A549 (cell line): ENCODE measurements around the gene PLXNC1. TPM values are rescaled to one million over a fixed set of nuclear protein-coding genes. Genes with fewer than 3 reads are reported as not detected.

Source experiments
- ATAC-seq, 2 experiments: fragments of 200-7000 bp in 1 of 2; fragments of >200 bp in 1 of 2; cut with Nextera tagmentation in 1 of 2; cut with Tn5 transposase in 1 of 2; 3 replicates each; pipeline versions ENCODE4 v1.8.0 to v1.9.1; 2018 to 2020; ENCODE audit warnings: mild to moderate bottlenecking in 1 of 2, moderate library complexity in 1 of 2
- CTCF ChIA-PET: fragments of 300-600 bp; sonication (Branson Sonifier 250); formaldehyde crosslinking; extraction: SDS; loops from one replicate; lab custom pipeline; 2021; ENCODE audit warnings: antibody characterized with exemption, inconsistent platforms; lab: Yijun Ruan, JAX
- POLR2A ChIA-PET: fragments of 350-600 bp; formaldehyde crosslinking; extraction: SDS; loops from one replicate; lab custom pipeline; 2021; ENCODE audit warnings: antibody characterized with exemption, inconsistent platforms; lab: Yijun Ruan, JAX
- DNase-seq, 2 experiments: peaks; one replicate each; pipeline versions ENCODE4 v3.0.0 to v3.0.0-alpha.2; 2011 to 2016; ENCODE audit warnings: low read depth in 1 of 2, low spot score in 1 of 2
- FAIRE-seq: peaks from 2 replicates; lab custom pipeline; 2011; peaks lifted over from hg19 to GRCh38; lab: Jason Lieb, UNC
- H3K27ac ChIP-seq, 2 experiments: fragments of >200 bp; sonication (Bioruptor Twin); formaldehyde crosslinking; 3 replicates each; pipeline ENCODE4 v1.5.1; 2016 to 2017
- H3K4me1 ChIP-seq: fragments of >200 bp; sonication (Bioruptor Twin); formaldehyde crosslinking; 3 replicates; pipeline ENCODE4 v1.6.1; 2016
- H3K4me2 ChIP-seq: fragments of >200 bp; sonication (Bioruptor Twin); formaldehyde crosslinking; 3 replicates; pipeline ENCODE4 v1.6.1; 2016
- H3K4me3 ChIP-seq: fragments of >200 bp; sonication (Bioruptor Twin); formaldehyde crosslinking; 3 replicates; pipeline ENCODE4 v1.5.1; 2016
- H3K9me3 ChIP-seq: fragments of >200 bp; sonication (Bioruptor Twin); formaldehyde crosslinking; 3 replicates; pipeline ENCODE4 v1.6.1; 2016
- CBX8 ChIP-seq: fragments of 200-600 bp; sonication (generic); IDR thresholded peaks from 2 replicates; pipeline ENCODE4 v1.6.1; 2016
- CHD2 ChIP-seq: fragments of 150-350 bp; IDR thresholded peaks from 2 replicates; pipeline ENCODE4 v1.6.1; 2014; ENCODE audit warnings: low read length; ENCODE audit not compliant: partially characterized antibody
- CHD4 ChIP-seq: fragments of 200-600 bp; sonication (generic); IDR thresholded peaks from 2 replicates; pipeline ENCODE4 v1.6.1; 2016; ENCODE audit warnings: antibody characterized with exemption, mild to moderate bottlenecking, borderline replicate concordance
- EHMT2 ChIP-seq: fragments of 200-600 bp; sonication (generic); IDR thresholded peaks from 2 replicates; pipeline ENCODE4 v1.6.1; 2016; ENCODE audit warnings: antibody characterized with exemption, low read depth, mild to moderate bottlenecking, moderate library complexity
- FOSL2 ChIP-seq, 2 experiments: fragments of 450-650 bp in 1 of 2; fragments of >200 bp in 1 of 2; sonication (Bioruptor Twin) in 1 of 2; formaldehyde crosslinking; IDR thresholded peaks; 2 replicates each; pipeline versions ENCODE4 v1.5.0 to v1.6.1; 2016 to 2020; ENCODE audit warnings: mild to moderate bottlenecking in 1 of 2, moderate library complexity in 1 of 2
- GATA3 ChIP-seq: IDR thresholded peaks from 2 replicates; pipeline ENCODE4 v1.6.1; 2012; ENCODE audit warnings: borderline replicate concordance
- HDAC2 ChIP-seq: fragments of 200-600 bp; sonication (generic); IDR thresholded peaks from 2 replicates; pipeline ENCODE4 v1.6.1; 2016
- HEYL ChIP-seq: fragments of 250-450 bp; sonication (Bioruptor Pico); IDR thresholded peaks from 2 replicates; pipeline ENCODE4 v1.8.0; 2021; ENCODE audit warnings: mild to moderate bottlenecking, moderate library complexity
- JUN ChIP-seq, 2 experiments: fragments of >200 bp; sonication (Bioruptor Twin); formaldehyde crosslinking; IDR thresholded peaks; 2 replicates in 1 of 2; 3 replicates in 1 of 2; pipeline ENCODE4 v1.6.1; 2016 to 2017
- NPAS2 ChIP-seq: fragments of 250-450 bp; sonication (Bioruptor Pico); IDR thresholded peaks from 2 replicates; pipeline ENCODE4 v1.8.0; 2022; ENCODE audit warnings: mild to moderate bottlenecking, moderate library complexity, borderline replicate concordance
- PHF8 ChIP-seq: fragments of 200-600 bp; sonication (generic); IDR thresholded peaks from 2 replicates; pipeline ENCODE4 v1.6.1; 2016; ENCODE audit warnings: low read depth, mild to moderate bottlenecking, antibody characterized with exemption, moderate library complexity, borderline replicate concordance
- POLR2AphosphoS2 ChIP-seq: conservative IDR thresholded peaks from 2 replicates; pipeline ENCODE4 v1.6.1; 2012; ENCODE audit warnings: low read length, improper control_type of control experiment, inconsistent platforms
- RCOR1 ChIP-seq: fragments of 150-350 bp; IDR thresholded peaks from 2 replicates; pipeline ENCODE4 v1.6.1; 2014; ENCODE audit warnings: antibody characterized with exemption, low read length, low read depth
- RFX5 ChIP-seq: fragments of 450-650 bp; IDR thresholded peaks from 2 replicates; pipeline ENCODE4 v1.7.1; 2014; ENCODE audit warnings: antibody characterized with exemption, mild to moderate bottlenecking, moderate library complexity
- TP53 ChIP-seq: fragments of 250-450 bp; sonication (Bioruptor Pico); IDR thresholded peaks from 2 replicates; pipeline ENCODE4 v1.5.0; 2021; ENCODE audit warnings: mild to moderate bottlenecking, moderate library complexity
- ZFP36 ChIP-seq: fragments of 450-650 bp; IDR thresholded peaks from 2 replicates; pipeline ENCODE4 v1.6.1; 2014; ENCODE audit warnings: borderline replicate concordance; ENCODE audit not compliant: partially characterized antibody
- WGBS: methylation state at CpG from one replicate; pipeline ENCODE4 v1.1.6; 2017; ENCODE audit errors: missing lambda C conversion rate; 5-methylcytosine and 5-hydroxymethylcytosine counted together
- polyA plus RNA-seq, 4 experiments: library from polyadenylated mRNA; depleted of rRNA in 3 of 4; stranded (reverse); fragments of >200 nt; fragmentation: RNase III in 1 of 4; extraction: RNeasy Plus Mini Kit Qiagen cat#74134 plus additional on column Dnase treatment in 1 of 4; gene quantifications; 2 replicates in 3 of 4; 3 replicates in 1 of 4; pipeline ENCODE4 v1.2.3, GENCODE V29; 2011 to 2017
- TF ChIP-seq, protein P1 (sequence below): fragments of 200-600 bp; sonication (generic); IDR thresholded peaks from 2 replicates; pipeline ENCODE4 v1.6.1; 2016; ENCODE audit warnings: antibody characterized with exemption, mild to moderate bottlenecking, moderate library complexity
- TF ChIP-seq, protein P2 (sequence below): IDR thresholded peaks from 2 replicates; pipeline ENCODE4 v1.6.1; 2012
- TF ChIP-seq, protein P3 (sequence below): fragments of >200 bp; sonication (Bioruptor Twin); formaldehyde crosslinking; IDR thresholded peaks from 3 replicates; pipeline ENCODE4 v1.5.1; 2016
- TF ChIP-seq, protein P4 (sequence below): fragments of 150-350 bp; IDR thresholded peaks from 2 replicates; pipeline ENCODE4 v1.6.1; 2014; ENCODE audit warnings: low read depth, mild to moderate bottlenecking, low read length
- TF ChIP-seq, protein P5 (sequence below): fragments of 250-450 bp; sonication (Bioruptor Pico); IDR thresholded peaks from 2 replicates; pipeline ENCODE4 v1.5.0; 2021; ENCODE audit warnings: mild to moderate bottlenecking, moderate library complexity, borderline replicate concordance

PLXNC1 gene
- polyA plus RNA-seq, 2 of the 4 experiments (the other 2 are of a cell fraction), result 0.12 to 0.50 TPM

DNA sequence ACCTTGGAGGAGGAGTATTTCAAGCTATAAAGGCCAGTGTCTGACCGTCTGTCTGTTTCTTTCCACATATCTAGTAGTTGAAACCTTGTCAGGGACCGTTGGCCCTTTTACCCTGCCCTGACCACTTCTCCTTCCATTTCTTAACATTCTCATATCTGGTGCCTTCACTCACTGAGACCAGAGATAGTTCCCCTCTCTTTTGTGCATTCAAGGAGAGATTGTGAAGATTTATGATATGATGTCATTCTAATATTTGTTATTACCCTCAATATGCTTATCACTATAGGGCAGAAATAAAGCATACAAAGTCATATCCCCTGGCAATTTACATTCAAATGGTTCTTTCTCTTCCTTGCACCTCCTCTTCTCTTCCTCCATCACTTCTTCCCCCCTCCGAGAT is 83.3 kb downstream of the PLXNC1 start:
- ChIA-PET CTCF (interaction anchor here (0.7 kb wide), 1 partner anchor 10 kb away, joined by 3 read pairs; no protein-coding TSS in a partner anchor), POLR2A (no interaction called here)
- no peak overlapping the region for H3K27ac ChIP-seq
- no peak for DNase-seq
- FAIRE-seq, result no peak
- no peak overlapping the region for H3K4me2 ChIP-seq
- no peak overlapping the region for H3K4me3 ChIP-seq
- 23% methylated on average over 3 of the region's 3 CpGs for WGBS
- no peaks in the 10 kb centered on the region for H3K9me3 ChIP-seq
- no peak for ATAC-seq
- no peaks in the 10 kb centered on the region for H3K4me1 ChIP-seq
- TF ChIP-seq HEYL (CRISPR knock-in tag) (no peak), POLR2AphosphoS2 (no peak), NPAS2 (CRISPR knock-in tag) (no peak), TP53 (CRISPR knock-in tag) (no peak), EHMT2 (no peak), HDAC2 (no peak), CHD2 (no peak), FOSL2 (IDR thresholded peaks at IDR 0.05) (no peak), FOSL2 (CRISPR knock-in tag; IDR thresholded peaks at IDR 0.05) (no peak), GATA3 (no peak)
- TF ChIP-seq, protein P1, sequence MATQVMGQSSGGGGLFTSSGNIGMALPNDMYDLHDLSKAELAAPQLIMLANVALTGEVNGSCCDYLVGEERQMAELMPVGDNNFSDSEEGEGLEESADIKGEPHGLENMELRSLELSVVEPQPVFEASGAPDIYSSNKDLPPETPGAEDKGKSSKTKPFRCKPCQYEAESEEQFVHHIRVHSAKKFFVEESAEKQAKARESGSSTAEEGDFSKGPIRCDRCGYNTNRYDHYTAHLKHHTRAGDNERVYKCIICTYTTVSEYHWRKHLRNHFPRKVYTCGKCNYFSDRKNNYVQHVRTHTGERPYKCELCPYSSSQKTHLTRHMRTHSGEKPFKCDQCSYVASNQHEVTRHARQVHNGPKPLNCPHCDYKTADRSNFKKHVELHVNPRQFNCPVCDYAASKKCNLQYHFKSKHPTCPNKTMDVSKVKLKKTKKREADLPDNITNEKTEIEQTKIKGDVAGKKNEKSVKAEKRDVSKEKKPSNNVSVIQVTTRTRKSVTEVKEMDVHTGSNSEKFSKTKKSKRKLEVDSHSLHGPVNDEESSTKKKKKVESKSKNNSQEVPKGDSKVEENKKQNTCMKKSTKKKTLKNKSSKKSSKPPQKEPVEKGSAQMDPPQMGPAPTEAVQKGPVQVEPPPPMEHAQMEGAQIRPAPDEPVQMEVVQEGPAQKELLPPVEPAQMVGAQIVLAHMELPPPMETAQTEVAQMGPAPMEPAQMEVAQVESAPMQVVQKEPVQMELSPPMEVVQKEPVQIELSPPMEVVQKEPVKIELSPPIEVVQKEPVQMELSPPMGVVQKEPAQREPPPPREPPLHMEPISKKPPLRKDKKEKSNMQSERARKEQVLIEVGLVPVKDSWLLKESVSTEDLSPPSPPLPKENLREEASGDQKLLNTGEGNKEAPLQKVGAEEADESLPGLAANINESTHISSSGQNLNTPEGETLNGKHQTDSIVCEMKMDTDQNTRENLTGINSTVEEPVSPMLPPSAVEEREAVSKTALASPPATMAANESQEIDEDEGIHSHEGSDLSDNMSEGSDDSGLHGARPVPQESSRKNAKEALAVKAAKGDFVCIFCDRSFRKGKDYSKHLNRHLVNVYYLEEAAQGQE, result no peak
- TF ChIP-seq, protein P2, sequence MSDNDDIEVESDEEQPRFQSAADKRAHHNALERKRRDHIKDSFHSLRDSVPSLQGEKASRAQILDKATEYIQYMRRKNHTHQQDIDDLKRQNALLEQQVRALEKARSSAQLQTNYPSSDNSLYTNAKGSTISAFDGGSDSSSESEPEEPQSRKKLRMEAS, result no peak
- TF ChIP-seq, protein P3, sequence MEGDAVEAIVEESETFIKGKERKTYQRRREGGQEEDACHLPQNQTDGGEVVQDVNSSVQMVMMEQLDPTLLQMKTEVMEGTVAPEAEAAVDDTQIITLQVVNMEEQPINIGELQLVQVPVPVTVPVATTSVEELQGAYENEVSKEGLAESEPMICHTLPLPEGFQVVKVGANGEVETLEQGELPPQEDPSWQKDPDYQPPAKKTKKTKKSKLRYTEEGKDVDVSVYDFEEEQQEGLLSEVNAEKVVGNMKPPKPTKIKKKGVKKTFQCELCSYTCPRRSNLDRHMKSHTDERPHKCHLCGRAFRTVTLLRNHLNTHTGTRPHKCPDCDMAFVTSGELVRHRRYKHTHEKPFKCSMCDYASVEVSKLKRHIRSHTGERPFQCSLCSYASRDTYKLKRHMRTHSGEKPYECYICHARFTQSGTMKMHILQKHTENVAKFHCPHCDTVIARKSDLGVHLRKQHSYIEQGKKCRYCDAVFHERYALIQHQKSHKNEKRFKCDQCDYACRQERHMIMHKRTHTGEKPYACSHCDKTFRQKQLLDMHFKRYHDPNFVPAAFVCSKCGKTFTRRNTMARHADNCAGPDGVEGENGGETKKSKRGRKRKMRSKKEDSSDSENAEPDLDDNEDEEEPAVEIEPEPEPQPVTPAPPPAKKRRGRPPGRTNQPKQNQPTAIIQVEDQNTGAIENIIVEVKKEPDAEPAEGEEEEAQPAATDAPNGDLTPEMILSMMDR, result no peak

DNA sequence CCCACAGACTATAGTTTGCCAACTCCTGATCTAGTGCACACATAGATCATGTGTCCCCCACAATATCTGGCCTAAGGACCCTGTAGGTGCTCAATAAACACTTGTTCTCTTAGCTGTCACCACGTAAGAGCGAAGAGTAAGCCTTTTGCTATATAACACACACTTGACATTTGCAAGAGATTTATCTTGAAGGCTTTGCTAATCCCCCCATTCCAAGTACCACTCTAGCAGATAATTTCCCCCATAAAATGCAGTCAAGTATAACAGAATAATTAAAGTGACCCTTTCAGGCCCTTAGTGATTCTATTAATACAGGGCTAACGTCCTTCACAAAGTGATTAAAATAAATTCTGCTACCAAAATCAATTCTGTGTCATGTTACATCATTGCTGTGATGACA is 87.5 kb downstream of the PLXNC1 start:
- no peak overlapping the region for H3K4me3 ChIP-seq
- H3K9me3 ChIP-seq, result no peaks in the 10 kb centered on the region
- FAIRE-seq (no peak), ATAC-seq (no peak), DNase-seq (no peak)
- no peak overlapping the region for H3K4me2 ChIP-seq
- H3K4me1 ChIP-seq, result no peaks in the 10 kb centered on the region
- no peak overlapping the region for H3K27ac ChIP-seq
- WGBS, result 34% methylated on average over 3 of the region's 3 CpGs
- TF ChIP-seq, protein P4, sequence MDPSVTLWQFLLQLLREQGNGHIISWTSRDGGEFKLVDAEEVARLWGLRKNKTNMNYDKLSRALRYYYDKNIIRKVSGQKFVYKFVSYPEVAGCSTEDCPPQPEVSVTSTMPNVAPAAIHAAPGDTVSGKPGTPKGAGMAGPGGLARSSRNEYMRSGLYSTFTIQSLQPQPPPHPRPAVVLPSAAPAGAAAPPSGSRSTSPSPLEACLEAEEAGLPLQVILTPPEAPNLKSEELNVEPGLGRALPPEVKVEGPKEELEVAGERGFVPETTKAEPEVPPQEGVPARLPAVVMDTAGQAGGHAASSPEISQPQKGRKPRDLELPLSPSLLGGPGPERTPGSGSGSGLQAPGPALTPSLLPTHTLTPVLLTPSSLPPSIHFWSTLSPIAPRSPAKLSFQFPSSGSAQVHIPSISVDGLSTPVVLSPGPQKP, result no peak
- no peak for TF ChIP-seq ZFP36
- TF ChIP-seq JUN (IDR thresholded peaks at IDR 0.05), result no peak
- TF ChIP-seq CHD4, result no peak
- TF ChIP-seq, protein P5, sequence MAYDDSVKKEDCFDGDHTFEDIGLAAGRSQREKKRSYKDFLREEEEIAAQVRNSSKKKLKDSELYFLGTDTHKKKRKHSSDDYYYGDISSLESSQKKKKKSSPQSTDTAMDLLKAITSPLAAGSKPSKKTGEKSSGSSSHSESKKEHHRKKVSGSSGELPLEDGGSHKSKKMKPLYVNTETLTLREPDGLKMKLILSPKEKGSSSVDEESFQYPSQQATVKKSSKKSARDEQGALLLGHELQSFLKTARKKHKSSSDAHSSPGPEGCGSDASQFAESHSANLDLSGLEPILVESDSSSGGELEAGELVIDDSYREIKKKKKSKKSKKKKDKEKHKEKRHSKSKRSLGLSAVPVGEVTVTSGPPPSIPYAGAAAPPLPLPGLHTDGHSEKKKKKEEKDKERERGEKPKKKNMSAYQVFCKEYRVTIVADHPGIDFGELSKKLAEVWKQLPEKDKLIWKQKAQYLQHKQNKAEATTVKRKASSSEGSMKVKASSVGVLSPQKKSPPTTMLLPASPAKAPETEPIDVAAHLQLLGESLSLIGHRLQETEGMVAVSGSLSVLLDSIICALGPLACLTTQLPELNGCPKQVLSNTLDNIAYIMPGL (CRISPR knock-in tag), result no peak
- no peak for TF ChIP-seq TP53 (CRISPR knock-in tag)
- no peak for TF ChIP-seq NPAS2 (CRISPR knock-in tag)
- no peak for TF ChIP-seq CHD2
- no peak for TF ChIP-seq CBX8
- no peak for TF ChIP-seq RFX5
- TF ChIP-seq POLR2AphosphoS2, result no peak
- TF ChIP-seq EHMT2, result no peak
- TF ChIP-seq RCOR1, result no peak
- TF ChIP-seq PHF8, result no peak
- ChIA-PET POLR2A (no interaction called here), CTCF (no interaction called here)
